ENCODE data around the gene MEF2D.

- TF ChIP-seq, protein P1, sequence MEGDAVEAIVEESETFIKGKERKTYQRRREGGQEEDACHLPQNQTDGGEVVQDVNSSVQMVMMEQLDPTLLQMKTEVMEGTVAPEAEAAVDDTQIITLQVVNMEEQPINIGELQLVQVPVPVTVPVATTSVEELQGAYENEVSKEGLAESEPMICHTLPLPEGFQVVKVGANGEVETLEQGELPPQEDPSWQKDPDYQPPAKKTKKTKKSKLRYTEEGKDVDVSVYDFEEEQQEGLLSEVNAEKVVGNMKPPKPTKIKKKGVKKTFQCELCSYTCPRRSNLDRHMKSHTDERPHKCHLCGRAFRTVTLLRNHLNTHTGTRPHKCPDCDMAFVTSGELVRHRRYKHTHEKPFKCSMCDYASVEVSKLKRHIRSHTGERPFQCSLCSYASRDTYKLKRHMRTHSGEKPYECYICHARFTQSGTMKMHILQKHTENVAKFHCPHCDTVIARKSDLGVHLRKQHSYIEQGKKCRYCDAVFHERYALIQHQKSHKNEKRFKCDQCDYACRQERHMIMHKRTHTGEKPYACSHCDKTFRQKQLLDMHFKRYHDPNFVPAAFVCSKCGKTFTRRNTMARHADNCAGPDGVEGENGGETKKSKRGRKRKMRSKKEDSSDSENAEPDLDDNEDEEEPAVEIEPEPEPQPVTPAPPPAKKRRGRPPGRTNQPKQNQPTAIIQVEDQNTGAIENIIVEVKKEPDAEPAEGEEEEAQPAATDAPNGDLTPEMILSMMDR (conservative IDR thresholded peaks at IDR 0.05), result no peak
- no peak for TF ChIP-seq EZH2 (IDR thresholded peaks at IDR 0.05; ENCODE audit: low read depth)
Observed at GRCh38 chr1:156516821-156517220, 16.2 kb upstream of the MEF2D start.
